ENCODE measurements around the gene PRRC2B. TPM values are rescaled to one million over a fixed set of nuclear protein-coding genes. Genes with fewer than 3 reads are reported as not detected.
A peak's percentile ranks its signal among the peaks of the same experiment; 100 is the strongest.

Gene PRRC2B
- total and polyA plus RNA-seq, 11 donors, result 59.9 to 193 (median 118) TPM

GRCh38 chr9:131420980-131421624, 27.2 kb downstream of the PRRC2B start:
- H3K36me3 ChIP-seq, result peaks cover 0 to 13% (median 0%) of the 10 kb centered on the region in 9 donors
- H3K27me3 ChIP-seq, result no peaks in the 10 kb centered on the region
- H3K4me3 ChIP-seq, result no peak overlapping the region
- ATAC-seq (peak in 3 of 4 donors; percentile 14 to 62 (median 29)), DNase-seq (no peak)
- H3K27ac ChIP-seq, result peak overlapping the region in 9 of 12 donors; percentile 4 to 76 (median 45)
- TF ChIP-seq POLR2A (IDR thresholded peaks at IDR 0.05), result no peak
- TF ChIP-seq, protein P1, sequence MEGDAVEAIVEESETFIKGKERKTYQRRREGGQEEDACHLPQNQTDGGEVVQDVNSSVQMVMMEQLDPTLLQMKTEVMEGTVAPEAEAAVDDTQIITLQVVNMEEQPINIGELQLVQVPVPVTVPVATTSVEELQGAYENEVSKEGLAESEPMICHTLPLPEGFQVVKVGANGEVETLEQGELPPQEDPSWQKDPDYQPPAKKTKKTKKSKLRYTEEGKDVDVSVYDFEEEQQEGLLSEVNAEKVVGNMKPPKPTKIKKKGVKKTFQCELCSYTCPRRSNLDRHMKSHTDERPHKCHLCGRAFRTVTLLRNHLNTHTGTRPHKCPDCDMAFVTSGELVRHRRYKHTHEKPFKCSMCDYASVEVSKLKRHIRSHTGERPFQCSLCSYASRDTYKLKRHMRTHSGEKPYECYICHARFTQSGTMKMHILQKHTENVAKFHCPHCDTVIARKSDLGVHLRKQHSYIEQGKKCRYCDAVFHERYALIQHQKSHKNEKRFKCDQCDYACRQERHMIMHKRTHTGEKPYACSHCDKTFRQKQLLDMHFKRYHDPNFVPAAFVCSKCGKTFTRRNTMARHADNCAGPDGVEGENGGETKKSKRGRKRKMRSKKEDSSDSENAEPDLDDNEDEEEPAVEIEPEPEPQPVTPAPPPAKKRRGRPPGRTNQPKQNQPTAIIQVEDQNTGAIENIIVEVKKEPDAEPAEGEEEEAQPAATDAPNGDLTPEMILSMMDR (IDR thresholded peaks at IDR 0.05), result peak in 3 of 12 donors; percentile 8 to 38 (median 23)
- 18 to 31% (median 30%) methylated on average over 13 of the region's 13 CpGs for whole genome bisulfite sequencing, 4 donors
- intact Hi-C loops (cut with DNase I), result no loop called here
- H3K4me1 ChIP-seq, result peaks cover 31 to 91% (median 76%) of the 10 kb centered on the region in 12 donors
- H3K9me3 ChIP-seq, result no peaks in the 10 kb centered on the region

DNA sequence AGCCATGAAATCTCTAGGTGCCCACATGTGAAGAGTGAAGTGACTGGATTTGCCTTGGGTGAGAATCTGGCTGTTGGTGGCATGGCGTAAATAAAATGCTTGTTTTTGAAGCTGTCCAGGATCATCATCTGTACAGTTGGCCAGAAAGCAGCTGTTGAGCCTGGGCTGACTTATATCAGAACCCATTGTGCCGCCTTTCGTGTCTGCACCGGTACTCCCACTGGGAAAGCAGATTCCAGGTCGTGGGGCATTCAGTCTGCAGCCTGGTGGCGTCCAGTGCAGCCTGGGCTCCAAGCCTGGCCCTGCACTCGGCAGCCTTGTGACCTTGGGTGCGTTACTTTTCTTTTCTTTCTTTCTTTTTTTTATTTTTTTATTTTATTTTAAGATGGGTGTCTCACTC, 27.8 kb downstream of the PRRC2B start:
- intact Hi-C loops (cut with DNase I), result no loop called here
- no peaks in the 10 kb centered on the region for H3K9me3 ChIP-seq
- TF ChIP-seq POLR2A (IDR thresholded peaks at IDR 0.05), result no peak
- TF ChIP-seq, protein P1 (IDR thresholded peaks at IDR 0.05), result no peak
- 39 to 63% (median 58%) methylated on average over 8 of the region's 8 CpGs for WGBS, 4 donors
- no peak for ATAC-seq
- H3K4me3 ChIP-seq, result no peak overlapping the region
- DNase-seq, result no peak
- peaks cover 31 to 88% (median 74%) of the 10 kb centered on the region in 12 donors for H3K4me1 ChIP-seq
- H3K27ac ChIP-seq, result peak overlapping the region in 9 of 12 donors; percentile 17 to 76 (median 58)
- no peaks in the 10 kb centered on the region for H3K27me3 ChIP-seq
- peaks cover 0 to 13% (median 0%) of the 10 kb centered on the region in 9 donors for H3K36me3 ChIP-seq

DNA sequence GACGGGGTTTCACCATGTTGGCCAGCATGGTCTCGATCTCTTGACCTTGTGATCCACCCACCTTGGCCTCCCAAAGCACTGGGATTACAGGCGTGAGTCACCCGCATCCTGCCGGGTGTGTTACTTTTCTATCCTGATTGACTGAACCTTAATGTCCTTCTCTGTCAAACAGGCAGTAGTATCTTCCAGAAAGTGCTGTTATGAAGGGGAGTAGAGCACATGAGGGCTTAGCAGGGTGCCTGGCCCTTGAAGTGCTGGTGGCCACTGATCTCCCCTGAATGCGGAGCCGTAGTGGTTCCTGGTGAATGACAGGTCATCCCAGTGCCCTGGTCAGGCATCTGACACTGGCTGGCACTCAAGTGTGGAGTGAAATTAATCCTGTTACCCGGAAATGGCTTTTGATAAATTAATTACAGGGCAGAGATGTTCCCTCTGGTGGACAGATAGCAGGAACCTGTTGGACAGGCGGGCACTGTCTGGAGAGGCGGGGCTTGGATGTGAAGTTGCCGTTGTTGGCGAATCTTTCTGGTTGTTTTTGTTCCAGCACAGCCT, 28.4 kb downstream of the PRRC2B start:
- TF ChIP-seq POLR2A (IDR thresholded peaks at IDR 0.05), result no peak
- TF ChIP-seq, protein P1 (IDR thresholded peaks at IDR 0.05), result peak in 6 of 12 donors; percentile 9 to 38 (median 21)
- DNase-seq, result peak in 1 of 5 donors; percentile 33
- intact Hi-C loops (cut with DNase I), result no loop called here
- peaks cover 0 to 13% (median 0%) of the 10 kb centered on the region in 9 donors for H3K36me3 ChIP-seq
- H3K27ac ChIP-seq, result peak overlapping the region in 11 of 12 donors; percentile 17 to 76 (median 56)
- H3K9me3 ChIP-seq, result no peaks in the 10 kb centered on the region
- 47 to 53% (median 49%) methylated on average over 10 to 12 of the region's 12 CpGs for WGBS, 4 donors
- no peaks in the 10 kb centered on the region for H3K27me3 ChIP-seq
- H3K4me1 ChIP-seq, result peaks cover 31 to 84% (median 70%) of the 10 kb centered on the region in 12 donors
- ATAC-seq, result peak; percentile 29 to 63 (median 51)
- no peak overlapping the region for H3K4me3 ChIP-seq

- Histone ChIP-seq H3K9me3 (no peaks in the 10 kb centered on the region), H3K27ac (peak overlapping the region in 11 of 12 donors; percentile 15 to 76 (median 56)), H3K27me3 (no peaks in the 10 kb centered on the region), H3K4me3 (peak overlapping the region in 2 of 12 donors; percentile 5 to 7), H3K4me1 (peaks cover 25 to 76% (median 61%) of the 10 kb centered on the region in 12 donors), H3K36me3 (peaks cover 0 to 8% (median 0%) of the 10 kb centered on the region in 9 donors)
- ATAC-seq (peak; percentile 55 to 78 (median 72)), DNase-seq (peak in 4 of 5 donors; percentile 54 to 70 (median 63))
- WGBS, 4 donors, result 5 to 15% (median 10%) methylated on average over 11 to 14 of the region's 14 CpGs
- intact Hi-C loops (cut with DNase I), result no loop called here
- TF ChIP-seq POLR2A (IDR thresholded peaks at IDR 0.05), result no peak
- TF ChIP-seq, protein P1 (IDR thresholded peaks at IDR 0.05), result no peak
Observed at GRCh38 chr9:131423171-131423581, 29.3 kb downstream of the PRRC2B start.
